Activated T-helper 1 cell treated with Interleukin-2 at 50 U/mL for 16 hours (primary cell): ENCODE measurements around the gene DDX27.

Experiments used
- DNase-seq: peaks from one replicate; pipeline ENCODE4 v3.0.0-alpha.2; 2020; ENCODE audit warnings: low read depth

The DDX27 gene

GRCh38 chr20:49288784-49289696 lies 69.8 kb downstream of the DDX27 start:
- no peak for DNase-seq

DNA sequence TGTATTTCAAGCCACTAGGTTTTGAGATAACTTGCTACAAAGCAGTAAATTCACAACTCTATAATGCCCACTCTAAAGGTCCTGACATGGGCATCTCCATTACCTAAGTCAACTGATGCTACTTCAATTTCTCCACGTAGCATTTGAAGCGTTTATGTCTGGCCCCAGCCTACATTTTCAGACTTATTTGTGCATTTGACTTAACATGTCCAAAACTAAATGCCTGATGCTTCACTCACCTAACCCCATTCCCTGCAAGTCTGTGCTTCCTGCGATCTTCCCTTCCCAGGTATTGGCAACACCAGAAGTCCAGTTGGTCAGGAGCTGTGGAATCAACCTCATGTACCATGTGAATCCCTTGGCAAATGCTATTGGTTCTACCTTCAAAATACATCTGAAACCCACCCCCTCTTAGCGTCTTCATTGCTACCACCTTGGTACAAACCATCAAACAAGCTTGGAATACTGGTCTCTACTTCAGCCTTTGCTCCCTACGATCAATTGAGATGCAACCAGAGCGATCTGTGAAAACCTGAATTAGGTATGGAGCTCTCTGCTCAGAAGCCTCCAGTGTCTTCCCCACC lies 71.5 kb downstream of the DDX27 start:
- DNase-seq = no peak

GRCh38 chr20:49291200-49291599 lies 72.0 kb downstream of the DDX27 start:
- no peak for DNase-seq

DNA sequence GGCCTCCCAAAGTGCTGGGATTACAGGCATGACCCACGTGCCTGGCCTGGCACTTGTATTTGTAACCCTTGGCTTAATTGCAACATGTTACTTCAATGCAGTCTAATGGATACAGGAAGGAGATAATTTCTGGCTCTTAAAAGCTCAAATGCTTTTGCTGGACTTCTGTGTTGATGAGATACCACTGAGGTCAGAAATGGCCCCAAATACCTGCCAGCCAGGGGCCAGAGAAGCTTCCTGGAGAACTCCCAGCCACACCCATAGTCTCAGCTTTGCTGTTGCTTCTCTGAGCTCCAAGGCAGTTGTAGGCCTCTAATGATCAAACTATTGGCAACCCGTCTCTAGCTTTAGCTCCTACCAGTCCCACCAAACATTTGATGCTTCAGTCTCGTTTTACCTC lies 72.8 kb downstream of the DDX27 start:
- no peak for DNase-seq

DNA sequence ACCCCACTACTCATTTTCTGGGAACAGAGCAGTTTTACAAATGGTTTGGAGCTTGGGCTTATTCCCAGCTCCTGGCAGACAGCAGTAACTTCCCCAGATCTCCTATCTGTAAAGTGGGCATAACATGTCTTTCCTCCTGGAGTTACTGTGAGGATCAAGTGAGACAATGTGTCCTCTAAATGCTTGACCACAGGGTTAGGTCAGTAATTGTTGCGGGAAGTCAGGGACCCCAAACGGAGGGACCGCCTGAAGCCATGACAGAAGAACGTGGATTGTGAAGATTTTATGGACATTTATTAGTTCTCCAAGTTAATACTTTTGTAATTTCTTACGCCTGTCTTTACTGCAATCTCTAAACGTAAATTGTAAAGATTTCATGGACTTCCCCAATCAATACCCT lies 73.9 kb downstream of the DDX27 start:
- no peak for DNase-seq
